Ectodermal cell (in vitro differentiated cells): Measurements from ENCODE around the gene HACD1.

Experiments
- H3K27ac ChIP-seq: 2 replicates; pipeline ENCODE4 v1.7.0; 2013; ENCODE audit warnings: mild to moderate bottlenecking, low read depth, low read length; ENCODE audit not compliant: insufficient read depth, poor library complexity, severe bottlenecking
- H3K27me3 ChIP-seq: 2 replicates; pipeline ENCODE4 v1.7.0; 2013; ENCODE audit warnings: mild to moderate bottlenecking, low read length; ENCODE audit not compliant: insufficient read depth, control insufficient read depth, poor library complexity, severe bottlenecking
- H3K36me3 ChIP-seq: one replicate; pipeline ENCODE4 v1.7.0; 2013; ENCODE audit warnings: low read length; ENCODE audit not compliant: control insufficient read depth, insufficient read depth
- H3K4me1 ChIP-seq: one replicate; pipeline ENCODE4 v1.7.0; 2013; ENCODE audit warnings: low read length; ENCODE audit not compliant: control insufficient read depth, insufficient read depth
- H3K4me3 ChIP-seq: 2 replicates; pipeline ENCODE4 v1.7.0; 2013; ENCODE audit warnings: low read depth, low read length, control low read depth; ENCODE audit not compliant: insufficient read depth
- H3K9me3 ChIP-seq: 2 replicates; pipeline ENCODE4 v1.7.0; 2013; ENCODE audit warnings: mild to moderate bottlenecking, low read length, moderate library complexity; ENCODE audit not compliant: control insufficient read depth
- WGBS, 2 experiments: methylation state at CpG; one replicate each; pipeline ENCODE4 v1.1.7; 2013; ENCODE audit warnings: missing lambda C conversion rate in 2 of 2; 5-methylcytosine and 5-hydroxymethylcytosine counted together

Gene HACD1

GRCh38 chr10:17655009-17655408, 37.8 kb upstream of the HACD1 start:
- WGBS, 2 experiments, result 96 to 99% methylated on average over 3 of the region's 3 CpGs
- H3K36me3 ChIP-seq, result peaks cover 12% of the 10 kb centered on the region
- H3K27me3 ChIP-seq, result no peaks in the 10 kb centered on the region
- H3K27ac ChIP-seq, result no peak overlapping the region
- H3K4me1 ChIP-seq, result no peaks in the 10 kb centered on the region
- H3K9me3 ChIP-seq, result peaks cover 4% of the 10 kb centered on the region
- H3K4me3 ChIP-seq, result no peak overlapping the region

- Histone ChIP-seq H3K4me1 (no peaks in the 10 kb centered on the region), H3K27me3 (no peaks in the 10 kb centered on the region), H3K27ac (no peak overlapping the region), H3K4me3 (no peak overlapping the region), H3K9me3 (peaks cover 4% of the 10 kb centered on the region), H3K36me3 (peaks cover 12% of the 10 kb centered on the region)
These were observed 35.4 kb upstream of the HACD1 start for GRCh38 chr10:17652585-17652984.

- no peaks in the 10 kb centered on the region for H3K27me3 ChIP-seq
- no peak overlapping the region for H3K4me3 ChIP-seq
- H3K4me1 ChIP-seq, result no peaks in the 10 kb centered on the region
- peaks cover 12% of the 10 kb centered on the region for H3K36me3 ChIP-seq
- no peak overlapping the region for H3K27ac ChIP-seq
- peaks cover 4% of the 10 kb centered on the region for H3K9me3 ChIP-seq
These were observed 34.7 kb upstream of the HACD1 start for GRCh38 chr10:17651896-17652295.

GRCh38 chr10:17650416-17650815, 33.2 kb upstream of the HACD1 start:
- H3K27ac ChIP-seq, result no peak overlapping the region
- peaks cover 12% of the 10 kb centered on the region for H3K36me3 ChIP-seq
- no peaks in the 10 kb centered on the region for H3K27me3 ChIP-seq
- H3K4me3 ChIP-seq, result no peak overlapping the region
- peaks cover 4% of the 10 kb centered on the region for H3K9me3 ChIP-seq
- no peaks in the 10 kb centered on the region for H3K4me1 ChIP-seq
- WGBS, 2 experiments, result 83 to 92% methylated on average over 7 to 8 of the region's 8 CpGs

GRCh38 chr10:17649836-17650235, 32.7 kb upstream of the HACD1 start:
- Histone ChIP-seq H3K27me3 (no peaks in the 10 kb centered on the region), H3K27ac (no peak overlapping the region), H3K4me3 (no peak overlapping the region), H3K9me3 (peaks cover 4% of the 10 kb centered on the region), H3K4me1 (no peaks in the 10 kb centered on the region), H3K36me3 (peaks cover 12% of the 10 kb centered on the region)
- WGBS, 2 experiments, result 87 to 91% methylated on average over 2 of the region's 2 CpGs

- 84 to 98% methylated on average over 4 of the region's 4 CpGs for whole genome bisulfite sequencing, 2 experiments
- no peak overlapping the region for H3K4me3 ChIP-seq
- H3K9me3 ChIP-seq, result peaks cover 4% of the 10 kb centered on the region
- no peak overlapping the region for H3K27ac ChIP-seq
- no peaks in the 10 kb centered on the region for H3K4me1 ChIP-seq
- H3K27me3 ChIP-seq, result no peaks in the 10 kb centered on the region
- H3K36me3 ChIP-seq, result peaks cover 12% of the 10 kb centered on the region
These were observed 31.9 kb upstream of the HACD1 start for GRCh38 chr10:17649052-17649451.

- Histone ChIP-seq H3K36me3 (peaks cover 9% of the 10 kb centered on the region), H3K9me3 (peaks cover 4% of the 10 kb centered on the region), H3K27ac (no peak overlapping the region), H3K4me1 (no peaks in the 10 kb centered on the region), H3K4me3 (no peak overlapping the region), H3K27me3 (no peaks in the 10 kb centered on the region)
- 94% methylated on average over 10 of the region's 10 CpGs for WGBS, 2 experiments
These were observed 31.3 kb upstream of the HACD1 start for GRCh38 chr10:17648243-17649035.

- Histone ChIP-seq H3K9me3 (no peaks in the 10 kb centered on the region), H3K27me3 (no peaks in the 10 kb centered on the region), H3K4me3 (no peak overlapping the region), H3K36me3 (no peaks in the 10 kb centered on the region), H3K27ac (no peak overlapping the region), H3K4me1 (peaks cover 4% of the 10 kb centered on the region)
- WGBS, 2 experiments, result 82 to 100% methylated on average over 1 to 3 of the region's 3 CpGs
These were observed 30.2 kb upstream of the HACD1 start for GRCh38 chr10:17647326-17647725.

- Histone ChIP-seq H3K4me1 (peaks cover 4% of the 10 kb centered on the region), H3K9me3 (no peaks in the 10 kb centered on the region), H3K27me3 (no peaks in the 10 kb centered on the region), H3K4me3 (peak overlapping the region; percentile 59), H3K36me3 (no peaks in the 10 kb centered on the region), H3K27ac (no peak overlapping the region)
- 92 to 95% methylated on average over 5 to 6 of the region's 6 CpGs for WGBS, 2 experiments
These were observed 28.6 kb upstream of the HACD1 start for GRCh38 chr10:17645621-17646345.

- Histone ChIP-seq H3K36me3 (no peaks in the 10 kb centered on the region), H3K4me1 (peaks cover 4% of the 10 kb centered on the region), H3K4me3 (peak overlapping the region; percentile 59), H3K9me3 (no peaks in the 10 kb centered on the region), H3K27me3 (no peaks in the 10 kb centered on the region), H3K27ac (peak overlapping the region; percentile 98)
- WGBS, 2 experiments, result 3% methylated on average over 9 of the region's 9 CpGs
These were observed 27.3 kb upstream of the HACD1 start for GRCh38 chr10:17644485-17644943.
